ENCODE results near the gene MMEL1.
"Not testable (repeated sequence)": the region's sequence is repeated elsewhere in the genome, so short reads cannot be mapped to it uniquely, and the experiment has no call there.

Gene MMEL1

GRCh38 chr1:2628933-2629626 is 3.7 kb downstream of the MMEL1 start:
- FAIRE-seq: no peak
- DNase-seq (ENCODE audit: low spot score): no peak

- FAIRE-seq (no peak), DNase-seq (ENCODE audit: low spot score) (no peak)
These were observed 4.5 kb downstream of the MMEL1 start for GRCh38 chr1:2628191-2628932.

GRCh38 chr1:2627746-2628145 is 5.1 kb downstream of the MMEL1 start:
- DNase-seq (ENCODE audit: low spot score): no peak
- no peak for FAIRE-seq

GRCh38 chr1:2625748-2626147 is 7.1 kb downstream of the MMEL1 start:
- DNase-seq (ENCODE audit: low spot score); FAIRE-seq: not testable (repeated sequence)

- no peak for FAIRE-seq
- no peak for DNase-seq (ENCODE audit: low spot score)
These were observed 7.5 kb downstream of the MMEL1 start for GRCh38 chr1:2625311-2625710.

GRCh38 chr1:2624735-2625300 is 8.0 kb downstream of the MMEL1 start:
- DNase-seq (ENCODE audit: low spot score): no peak
- FAIRE-seq: no peak

GRCh38 chr1:2623571-2624337 is 9.1 kb downstream of the MMEL1 start:
- DNase-seq (ENCODE audit: low spot score): no peak
- no peak for FAIRE-seq

GRCh38 chr1:2617971-2618470 is 14.8 kb downstream of the MMEL1 start:
- FAIRE-seq (no peak), DNase-seq (ENCODE audit: low spot score) (no peak)

- FAIRE-seq (no peak), DNase-seq (ENCODE audit: low spot score) (no peak)
These were observed 18.7 kb downstream of the MMEL1 start for GRCh38 chr1:2614145-2614544.

- no peak for FAIRE-seq
- no peak for DNase-seq (ENCODE audit: low spot score)
These were observed 20.0 kb downstream of the MMEL1 start for GRCh38 chr1:2612591-2613365.

- DNase-seq (ENCODE audit: low spot score) (no peak), FAIRE-seq (no peak)
These were observed 21.0 kb downstream of the MMEL1 start for GRCh38 chr1:2611621-2612437.

- FAIRE-seq: no peak
These were observed 21.8 kb downstream of the MMEL1 start for GRCh38 chr1:2611031-2611501.

GRCh38 chr1:2610036-2610959 is 22.5 kb downstream of the MMEL1 start:
- FAIRE-seq (no peak), DNase-seq (ENCODE audit: low spot score) (no peak)

More at GRCh38 chr1:2611031-2611501, 21.8 kb downstream of the MMEL1 start:
- DNase-seq (ENCODE audit: low spot score): no peak

- DNase-seq (ENCODE audit: low spot score): no peak
- FAIRE-seq: no peak
These were observed 23.3 kb downstream of the MMEL1 start for GRCh38 chr1:2609319-2610035.

- no peak for DNase-seq (ENCODE audit: low spot score)
- no peak for FAIRE-seq
These were observed 25.1 kb downstream of the MMEL1 start for GRCh38 chr1:2607641-2608091.

- DNase-seq (ENCODE audit: low spot score): no peak
These were observed 25.8 kb downstream of the MMEL1 start for GRCh38 chr1:2606881-2607621.

GRCh38 chr1:2606396-2606880 is 26.4 kb downstream of the MMEL1 start:
- FAIRE-seq (no peak), DNase-seq (ENCODE audit: low spot score) (no peak)

More at GRCh38 chr1:2606881-2607621, 25.8 kb downstream of the MMEL1 start:
- no peak for FAIRE-seq
